GM18868 (cell line): ENCODE data around the gene SIRT1.
"Not testable (repeated sequence)": the region's sequence is repeated elsewhere in the genome, so short reads cannot be mapped to it uniquely, and the experiment has no call there.

Source experiments
- ATAC-seq: cut with Tn5 transposase; IDR thresholded peaks from one replicate; pipeline ENCODE4 v1.9.1; 2021; ENCODE audit warnings: mild to moderate bottlenecking, moderate library complexity; ENCODE audit not compliant: unreplicated experiment

Gene SIRT1

DNA sequence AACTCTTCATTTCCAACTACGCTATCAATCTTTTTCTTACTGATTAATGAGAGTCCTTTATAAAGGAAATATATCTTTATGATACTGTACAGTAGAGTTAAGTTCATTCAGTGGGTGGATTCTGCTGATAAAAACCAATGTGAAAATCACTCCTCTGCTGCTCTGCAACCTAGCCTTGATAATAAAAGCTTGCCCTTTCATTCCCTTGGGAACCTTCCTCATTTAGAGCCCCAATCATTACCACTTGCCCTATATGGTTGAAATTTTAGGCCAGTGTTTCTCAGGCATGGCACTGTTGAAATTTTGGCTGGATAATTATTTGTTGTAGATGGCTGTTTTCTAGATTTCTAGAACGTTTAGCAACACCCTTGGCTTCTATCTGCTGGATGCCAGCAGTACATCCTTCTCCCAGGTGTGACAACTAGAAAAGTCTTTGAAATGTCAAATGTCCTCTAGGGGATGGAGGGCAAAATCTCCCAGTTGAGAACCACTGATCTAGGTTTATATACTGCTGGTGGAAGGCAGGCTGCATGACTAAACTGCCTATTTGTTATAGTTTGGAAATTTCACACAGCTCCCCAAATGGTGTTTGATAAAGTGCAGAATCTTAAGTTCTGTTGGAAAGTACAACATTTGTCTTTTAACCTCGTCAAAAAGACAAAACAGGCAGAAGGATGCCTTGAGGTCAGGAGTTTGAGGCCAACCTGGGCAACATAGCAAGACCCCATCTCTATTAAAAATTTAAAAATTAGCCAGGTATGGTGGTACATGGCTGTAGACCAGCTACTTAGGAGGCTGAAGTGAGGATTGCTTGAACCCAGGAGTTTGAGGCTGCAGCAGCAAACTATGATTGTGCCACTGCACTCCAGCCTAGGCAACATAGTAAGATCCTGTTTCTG, 8.9 kb upstream of the SIRT1 start:
- no peak for ATAC-seq

GRCh38 chr10:67877421-67877820, 7.0 kb upstream of the SIRT1 start:
- ATAC-seq: not testable (repeated sequence)

DNA sequence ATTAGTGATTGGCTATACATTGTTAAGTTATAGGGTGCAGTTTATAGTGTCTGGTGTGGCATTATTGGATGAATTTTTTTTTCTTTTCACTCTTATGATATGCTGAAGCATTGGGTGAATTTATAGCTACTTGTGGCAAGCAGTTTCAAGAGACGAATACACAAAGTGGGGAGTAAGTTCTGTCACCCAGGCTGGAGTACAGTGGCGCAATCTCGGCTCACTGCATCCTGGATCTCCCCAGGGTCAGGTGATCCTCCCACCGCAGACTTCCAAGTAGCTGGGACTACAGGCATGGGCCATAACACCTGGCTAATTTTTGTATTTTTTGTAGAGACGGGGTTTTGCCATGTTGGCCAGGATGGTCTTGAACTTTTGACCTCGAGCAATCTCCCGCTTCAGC, 6.3 kb upstream of the SIRT1 start:
- ATAC-seq: no peak

DNA sequence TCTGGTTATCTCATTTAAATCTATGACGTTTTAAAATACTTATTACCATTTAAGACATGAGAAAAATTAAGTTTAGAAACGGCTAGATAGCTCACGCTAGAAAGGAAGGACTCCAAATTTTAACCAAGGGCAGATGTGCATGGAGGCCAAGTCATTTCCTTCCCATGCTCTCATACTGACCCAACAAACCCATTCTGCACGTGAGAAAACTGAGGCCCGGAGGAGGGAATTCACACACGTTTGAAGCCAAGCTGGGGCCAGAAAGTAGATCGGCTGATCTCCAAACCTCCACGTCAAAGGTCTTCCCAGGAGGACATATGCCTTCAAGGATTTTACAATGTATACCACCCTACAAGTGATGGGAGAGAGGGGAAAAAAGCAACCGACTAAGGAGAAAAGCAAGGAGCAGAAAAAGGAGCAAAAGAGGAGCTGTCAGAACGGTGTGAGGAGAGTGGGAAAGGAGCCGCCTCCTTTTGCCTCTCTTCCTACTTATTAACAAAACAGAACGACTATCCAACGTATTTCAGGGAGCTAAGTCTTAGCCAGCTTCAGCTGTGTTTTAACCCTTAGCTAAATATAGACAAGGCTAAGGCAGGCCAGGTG, 645 bp upstream of the SIRT1 start:
- no peak for ATAC-seq

DNA sequence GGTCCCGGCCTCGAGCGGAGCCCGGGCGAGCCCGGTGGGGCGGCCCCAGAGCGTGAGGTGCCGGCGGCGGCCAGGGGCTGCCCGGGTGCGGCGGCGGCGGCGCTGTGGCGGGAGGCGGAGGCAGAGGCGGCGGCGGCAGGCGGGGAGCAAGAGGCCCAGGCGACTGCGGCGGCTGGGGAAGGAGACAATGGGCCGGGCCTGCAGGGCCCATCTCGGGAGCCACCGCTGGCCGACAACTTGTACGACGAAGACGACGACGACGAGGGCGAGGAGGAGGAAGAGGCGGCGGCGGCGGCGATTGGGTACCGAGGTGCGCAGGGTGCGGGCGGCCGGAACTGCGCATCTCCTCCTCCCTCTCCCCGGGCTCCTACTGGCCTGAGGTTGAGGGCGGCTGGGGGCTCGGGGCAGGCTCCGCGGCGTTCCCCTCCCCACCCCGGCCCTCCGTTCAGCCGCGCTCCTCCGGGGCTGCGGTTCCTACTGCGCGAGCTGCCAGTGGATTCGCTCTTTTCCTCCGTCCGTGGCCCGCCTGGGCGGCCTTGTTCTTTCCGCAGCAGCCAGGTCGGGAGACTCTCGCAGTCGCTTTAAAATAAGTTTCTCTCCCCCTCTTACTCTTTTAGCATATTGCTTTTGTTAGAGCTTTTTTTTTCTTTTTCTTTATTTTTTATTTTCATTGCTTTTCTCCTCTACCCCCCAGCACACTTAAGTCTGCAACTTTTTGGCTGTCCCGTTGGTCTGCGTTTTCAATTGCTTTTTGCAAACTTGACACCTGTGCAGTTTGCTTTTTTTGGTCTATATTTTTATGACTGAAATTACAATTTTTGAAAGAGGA, 600 bp downstream of the SIRT1 start:
- ATAC-seq: peak; percentile 59

GRCh38 chr10:67893637-67894036, 9.2 kb downstream of the SIRT1 start:
- no peak for ATAC-seq

DNA sequence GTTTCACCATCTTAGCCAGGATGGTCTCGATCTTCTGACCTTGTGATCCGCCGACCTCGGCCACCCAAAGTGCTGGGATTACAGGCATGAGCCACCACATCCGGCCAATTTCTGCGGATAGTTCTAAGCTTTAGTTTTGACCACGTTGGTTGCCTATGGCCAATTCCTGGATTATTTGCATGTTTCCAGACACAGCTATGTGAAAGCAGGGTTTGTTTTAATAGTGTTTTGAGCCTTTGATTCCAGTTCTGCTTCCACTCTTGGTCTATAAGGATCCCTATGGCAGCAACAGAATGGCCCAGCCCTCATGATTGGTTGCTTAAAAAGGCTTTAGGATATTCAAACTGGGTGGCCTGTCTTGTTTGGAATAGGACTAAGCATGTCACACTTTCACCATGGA, 19.1 kb downstream of the SIRT1 start:
- ATAC-seq: no peak

- no peak for ATAC-seq
Measured at GRCh38 chr10:67912331-67912946, 28.0 kb downstream of the SIRT1 start.

DNA sequence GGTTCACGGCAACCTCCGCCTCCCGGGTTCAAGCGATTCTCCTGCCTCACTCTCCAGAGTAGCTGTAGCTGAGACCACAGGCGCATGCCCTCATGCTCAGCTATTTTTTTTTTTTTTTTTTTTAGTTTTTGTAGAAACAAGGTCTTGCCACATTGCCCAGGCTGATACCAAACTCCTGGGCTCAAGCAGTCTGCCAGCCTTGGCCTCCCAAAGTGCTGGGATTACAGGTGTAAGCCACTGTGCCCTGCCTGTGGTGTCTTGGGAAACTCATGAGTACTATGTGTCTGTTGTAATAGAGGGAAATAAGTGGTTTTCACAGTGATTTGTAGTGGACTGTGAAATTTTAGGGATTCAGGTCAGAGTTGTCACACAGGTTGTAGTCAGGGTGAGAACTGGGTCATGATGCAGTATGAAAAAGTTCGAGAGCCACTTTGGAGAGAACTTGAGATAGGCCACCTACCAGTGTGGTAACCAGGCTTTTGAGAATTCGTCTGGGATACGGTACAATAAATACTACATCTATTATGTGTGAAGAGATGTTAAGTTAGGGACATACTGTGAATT, 30.4 kb downstream of the SIRT1 start:
- no peak for ATAC-seq

GRCh38 chr10:67917169-67917568, 32.7 kb downstream of the SIRT1 start:
- no peak for ATAC-seq

GRCh38 chr10:67917679-67918078, 33.2 kb downstream of the SIRT1 start:
- no peak for ATAC-seq

- ATAC-seq: no peak
Measured at GRCh38 chr10:67921065-67921464, 36.6 kb downstream of the SIRT1 start.

GRCh38 chr10:67923551-67923950, 39.1 kb downstream of the SIRT1 start:
- no peak for ATAC-seq

- no peak for ATAC-seq
Measured at GRCh38 chr10:67924136-67924535, 39.7 kb downstream of the SIRT1 start.

DNA sequence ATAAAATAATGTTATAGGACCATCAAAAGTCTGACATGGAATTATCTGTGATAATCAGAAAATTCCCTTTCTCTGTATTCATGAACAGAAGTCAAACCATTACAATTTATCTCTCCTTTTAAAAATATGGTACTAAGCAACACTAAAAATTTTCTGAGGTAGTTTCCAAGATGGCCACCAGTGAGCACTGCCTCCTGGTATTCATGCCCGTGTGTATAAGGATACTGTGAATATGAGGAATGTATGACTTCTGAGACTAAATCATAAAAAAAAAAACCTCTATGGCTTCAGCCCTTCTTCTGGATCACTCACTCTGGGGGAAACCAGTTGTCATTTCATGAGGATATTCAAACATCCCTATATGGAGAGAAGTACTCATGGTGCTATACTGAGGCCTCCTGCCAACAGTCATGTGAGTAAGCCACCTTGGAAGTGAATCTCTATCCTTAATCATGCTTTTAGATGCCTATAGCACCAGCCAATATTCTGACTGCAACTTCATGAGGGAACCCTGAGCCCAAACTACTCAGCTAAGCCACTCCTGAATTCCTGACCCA, 41.1 kb downstream of the SIRT1 start:
- no peak for ATAC-seq

GRCh38 chr10:67926951-67927350, 42.5 kb downstream of the SIRT1 start:
- no peak for ATAC-seq

- no peak for ATAC-seq
Measured at GRCh38 chr10:67933199-67933598, 48.7 kb downstream of the SIRT1 start.

GRCh38 chr10:67934336-67934735, 49.9 kb downstream of the SIRT1 start:
- no peak for ATAC-seq

DNA sequence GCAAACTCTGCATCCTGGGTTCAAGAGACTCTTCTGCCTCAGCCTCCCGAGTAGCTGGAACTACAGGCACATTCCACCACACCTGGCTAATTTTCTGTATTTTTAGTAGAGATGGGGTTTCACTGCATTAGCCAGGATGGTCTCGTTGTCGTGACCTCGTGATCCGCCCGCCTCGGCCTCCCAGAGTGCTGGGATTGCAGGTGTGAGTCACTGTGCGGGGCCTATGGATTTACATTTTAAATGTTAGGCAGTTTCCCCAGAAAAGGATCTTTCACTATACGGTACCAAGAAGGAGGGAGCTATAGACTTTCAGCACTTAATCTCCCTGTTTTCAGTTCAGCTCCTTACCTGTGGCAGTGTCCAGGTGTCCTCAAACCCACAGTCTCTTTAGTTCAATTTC, 50.8 kb downstream of the SIRT1 start:
- no peak for ATAC-seq

GRCh38 chr10:67936416-67936815, 52.0 kb downstream of the SIRT1 start:
- ATAC-seq: no peak

DNA sequence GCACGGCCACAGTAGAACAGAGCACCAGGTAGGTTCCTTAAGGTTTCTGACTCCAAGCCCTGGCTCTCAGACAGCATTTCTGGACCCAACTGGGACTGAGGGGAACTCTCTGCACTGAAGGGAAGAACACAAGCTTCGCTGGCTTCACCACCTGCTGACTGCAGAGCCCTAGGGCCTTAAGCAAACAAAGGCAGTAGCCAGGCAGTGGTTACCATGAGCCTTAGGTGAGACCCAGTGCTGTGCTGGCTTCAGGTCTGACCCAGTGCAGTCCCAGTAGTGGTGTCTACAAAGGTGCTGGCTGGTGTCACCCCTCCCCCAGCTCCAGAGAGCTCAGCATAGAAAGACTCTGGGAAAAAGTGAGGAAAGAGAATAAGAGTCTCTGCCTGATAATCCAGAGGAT, 59.5 kb downstream of the SIRT1 start:
- ATAC-seq: no peak
